NT2/D1 (cell line): ENCODE measurements around the gene KCNC4.

Source experiments
- SUZ12 ChIP-seq: IDR thresholded peaks from 2 replicates; pipeline ENCODE4 v1.6.1; 2011; ENCODE audit not compliant: insufficient read length, insufficient read depth; ENCODE audit errors: extremely low read depth
- YY1 ChIP-seq: IDR thresholded peaks from 2 replicates; pipeline ENCODE4 v1.6.1; 2011; ENCODE audit not compliant: insufficient read length, insufficient read depth

GRCh38 chr1:110237386-110238152 lies 27.5 kb downstream of the KCNC4 start:
- no peak for TF ChIP-seq SUZ12
- TF ChIP-seq YY1 = no peak
